ENCODE results near the gene SIGLEC7.

SIGLEC7 gene

GRCh38 chr19:51159656-51160055 is 17.6 kb downstream of the SIGLEC7 start:
- no peak overlapping the region for H3K4me3 ChIP-seq (ENCODE audit: low read depth, low read length)
- no peak for TF ChIP-seq CTCF (IDR thresholded peaks at IDR 0.05; ENCODE audit: low read depth, low read length)

GRCh38 chr19:51161266-51161665 is 19.2 kb downstream of the SIGLEC7 start:
- no peak overlapping the region for H3K4me3 ChIP-seq (ENCODE audit: low read depth, low read length)
- TF ChIP-seq CTCF (IDR thresholded peaks at IDR 0.05; ENCODE audit: low read depth, low read length) = no peak

GRCh38 chr19:51161867-51162496 is 19.9 kb downstream of the SIGLEC7 start:
- no peak for TF ChIP-seq CTCF (IDR thresholded peaks at IDR 0.05; ENCODE audit: low read depth, low read length)
- no peak overlapping the region for H3K4me3 ChIP-seq (ENCODE audit: low read depth, low read length)

GRCh38 chr19:51163257-51163656 is 21.2 kb downstream of the SIGLEC7 start:
- H3K4me3 ChIP-seq (ENCODE audit: low read depth, low read length) = no peak overlapping the region
- TF ChIP-seq CTCF (IDR thresholded peaks at IDR 0.05; ENCODE audit: low read depth, low read length) = no peak

GRCh38 chr19:51164215-51164614 is 22.1 kb downstream of the SIGLEC7 start:
- no peak overlapping the region for H3K4me3 ChIP-seq (ENCODE audit: low read depth, low read length)
- TF ChIP-seq CTCF (IDR thresholded peaks at IDR 0.05; ENCODE audit: low read depth, low read length) = no peak

GRCh38 chr19:51166846-51167490 is 24.9 kb downstream of the SIGLEC7 start:
- H3K4me3 ChIP-seq (ENCODE audit: low read depth, low read length) = no peak overlapping the region
- TF ChIP-seq CTCF (IDR thresholded peaks at IDR 0.05; ENCODE audit: low read depth, low read length) = no peak

- no peak overlapping the region for H3K4me3 ChIP-seq (ENCODE audit: low read depth, low read length)
- no peak for TF ChIP-seq CTCF (IDR thresholded peaks at IDR 0.05; ENCODE audit: low read depth, low read length)
Observed at GRCh38 chr19:51168564-51169282, 26.6 kb downstream of the SIGLEC7 start.
